Kidney epithelial cell (primary cell): ENCODE results near the gene SENP7. TPM values are rescaled to one million over a fixed set of nuclear protein-coding genes. Genes with fewer than 3 reads are reported as not detected.

Experiments
- DNase-seq: peaks from one replicate; pipeline ENCODE4 v3.0.0-alpha.2; 2010; ENCODE audit warnings: low read depth
- H3K27me3 ChIP-seq: 2 replicates; pipeline ENCODE4 v1.6.0; 2011; ENCODE audit warnings: low read length; ENCODE audit not compliant: control insufficient read depth, insufficient read depth
- H3K36me3 ChIP-seq: 2 replicates; pipeline ENCODE4 v1.5.1; 2011; ENCODE audit warnings: low read length; ENCODE audit not compliant: control insufficient read depth, insufficient read depth
- H3K4me3 ChIP-seq: 2 replicates; pipeline ENCODE4 v1.5.1; 2011; ENCODE audit warnings: low read depth, mild to moderate bottlenecking, control low read depth, low read length
- total RNA-seq: library from RNA; depleted of rRNA; stranded (reverse); fragments of >200 nt; gene quantifications from 2 replicates; pipeline ENCODE4 v1.2.3, GENCODE V29; 2015
- TF ChIP-seq, protein P1 (sequence below): IDR thresholded peaks from 2 replicates; pipeline ENCODE4 v1.5.1; 2011; ENCODE audit warnings: mild to moderate bottlenecking, moderate library complexity, low read length, control low read depth, inconsistent platforms; ENCODE audit not compliant: insufficient read depth, poor library complexity, severe bottlenecking

Gene SENP7
- total RNA-seq, 1 donor from 2014 or later: 15.6 TPM

DNA sequence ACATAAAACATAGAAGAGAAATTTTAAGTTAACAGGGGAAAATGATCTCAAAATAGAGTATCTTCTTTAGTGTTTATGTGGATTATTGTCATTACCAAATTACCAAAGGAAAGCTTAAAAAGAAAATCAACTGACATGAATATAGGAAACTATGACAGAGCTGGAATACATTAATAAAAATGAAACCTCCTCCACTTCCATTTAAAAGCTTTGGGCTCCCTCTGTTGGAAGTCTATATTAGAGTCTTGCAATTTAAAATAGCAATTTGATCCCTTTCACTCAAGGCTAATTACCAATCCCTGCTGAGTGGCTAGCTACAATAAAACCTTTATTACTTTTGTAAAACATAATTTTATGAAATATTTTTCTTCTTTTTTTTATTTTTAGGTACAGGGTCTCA is 131.2 kb downstream of the SENP7 start:
- H3K27me3 ChIP-seq: no peaks in the 10 kb centered on the region
- DNase-seq: no peak
- TF ChIP-seq, protein P1, sequence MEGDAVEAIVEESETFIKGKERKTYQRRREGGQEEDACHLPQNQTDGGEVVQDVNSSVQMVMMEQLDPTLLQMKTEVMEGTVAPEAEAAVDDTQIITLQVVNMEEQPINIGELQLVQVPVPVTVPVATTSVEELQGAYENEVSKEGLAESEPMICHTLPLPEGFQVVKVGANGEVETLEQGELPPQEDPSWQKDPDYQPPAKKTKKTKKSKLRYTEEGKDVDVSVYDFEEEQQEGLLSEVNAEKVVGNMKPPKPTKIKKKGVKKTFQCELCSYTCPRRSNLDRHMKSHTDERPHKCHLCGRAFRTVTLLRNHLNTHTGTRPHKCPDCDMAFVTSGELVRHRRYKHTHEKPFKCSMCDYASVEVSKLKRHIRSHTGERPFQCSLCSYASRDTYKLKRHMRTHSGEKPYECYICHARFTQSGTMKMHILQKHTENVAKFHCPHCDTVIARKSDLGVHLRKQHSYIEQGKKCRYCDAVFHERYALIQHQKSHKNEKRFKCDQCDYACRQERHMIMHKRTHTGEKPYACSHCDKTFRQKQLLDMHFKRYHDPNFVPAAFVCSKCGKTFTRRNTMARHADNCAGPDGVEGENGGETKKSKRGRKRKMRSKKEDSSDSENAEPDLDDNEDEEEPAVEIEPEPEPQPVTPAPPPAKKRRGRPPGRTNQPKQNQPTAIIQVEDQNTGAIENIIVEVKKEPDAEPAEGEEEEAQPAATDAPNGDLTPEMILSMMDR: peak; percentile 31
- no peaks in the 10 kb centered on the region for H3K36me3 ChIP-seq
- H3K4me3 ChIP-seq: no peak overlapping the region

DNA sequence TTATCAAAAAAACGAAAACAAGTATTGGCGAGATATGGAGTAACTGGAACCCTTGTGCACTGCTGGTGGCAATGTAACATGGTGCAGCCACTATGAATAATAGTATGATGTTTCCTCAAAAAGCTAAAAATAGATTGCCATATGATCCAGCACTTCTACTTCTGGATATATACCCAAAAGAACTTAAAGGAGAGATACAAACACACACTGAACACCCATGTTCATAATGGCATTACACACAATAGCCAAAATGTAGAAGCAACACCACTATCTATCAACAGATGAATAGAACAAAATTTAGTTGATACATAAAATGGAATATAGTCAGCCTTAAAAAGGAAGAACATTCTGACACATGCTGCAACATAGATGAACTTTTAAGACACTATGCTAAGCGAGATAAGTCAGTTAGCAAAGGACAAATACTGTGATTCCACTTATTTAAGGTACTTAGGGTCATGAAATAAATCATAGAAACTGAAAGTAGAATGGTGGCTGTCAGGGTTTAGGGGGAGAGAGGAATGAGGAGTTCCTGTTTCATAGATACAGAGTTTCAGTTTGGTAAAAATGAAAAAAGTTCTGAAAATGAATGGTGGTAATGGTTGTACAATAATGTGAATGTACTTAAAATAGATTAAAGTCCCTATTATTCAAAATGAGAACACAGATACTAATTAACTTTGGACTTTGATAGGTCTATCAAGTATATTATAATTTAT is 133.2 kb downstream of the SENP7 start:
- no peaks in the 10 kb centered on the region for H3K27me3 ChIP-seq
- no peaks in the 10 kb centered on the region for H3K36me3 ChIP-seq
- no peak overlapping the region for H3K4me3 ChIP-seq
- no peak for DNase-seq
- TF ChIP-seq, protein P1: no peak

DNA sequence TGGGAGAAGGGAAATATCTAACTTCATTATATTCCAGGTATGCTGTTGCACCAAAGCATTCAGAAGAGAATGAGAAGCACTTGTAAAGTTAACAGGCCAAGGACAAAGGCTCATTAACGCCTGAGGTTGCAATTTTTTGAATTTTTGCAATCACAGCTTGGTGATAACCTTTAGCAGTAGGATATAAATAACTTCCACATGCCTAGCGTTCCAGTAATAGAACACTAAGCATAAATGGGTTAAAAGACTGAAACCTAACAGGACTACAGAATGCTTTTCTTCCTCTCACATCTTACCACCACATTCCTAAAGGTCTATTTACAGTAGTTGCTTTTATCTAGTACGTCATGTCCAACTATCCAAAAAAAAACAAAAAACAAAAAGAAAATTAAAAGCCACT is 135.2 kb downstream of the SENP7 start:
- no peaks in the 10 kb centered on the region for H3K36me3 ChIP-seq

DNA sequence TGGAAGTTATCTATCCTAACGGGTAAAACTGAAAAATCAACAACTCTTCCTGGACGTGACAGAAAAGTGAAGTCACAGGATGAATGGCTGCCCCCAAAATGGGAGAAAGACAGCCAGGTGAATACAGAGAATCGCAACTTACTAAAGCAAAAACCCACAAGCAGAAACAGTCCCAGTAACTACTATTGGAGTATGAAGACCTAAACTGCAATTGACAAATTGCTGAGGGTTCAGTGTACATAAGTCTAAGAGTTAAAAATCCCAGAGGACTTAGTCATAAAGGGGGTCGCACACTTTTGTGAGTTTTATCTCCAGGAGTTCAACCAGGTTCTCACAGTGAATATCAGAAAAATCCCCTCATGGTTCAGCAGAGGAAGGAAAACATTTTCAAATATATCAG is 135.8 kb downstream of the SENP7 start:
- TF ChIP-seq, protein P1: no peak
- H3K27me3 ChIP-seq: no peaks in the 10 kb centered on the region
- H3K4me3 ChIP-seq: no peak overlapping the region
- no peaks in the 10 kb centered on the region for H3K36me3 ChIP-seq
- no peak for DNase-seq

More for the DNA sequence above, 135.2 kb downstream of the SENP7 start:
- H3K4me3 ChIP-seq: no peak overlapping the region
- H3K27me3 ChIP-seq: no peaks in the 10 kb centered on the region
- DNase-seq: no peak
- TF ChIP-seq, protein P1: no peak

GRCh38 chr3:101375586-101375985 is 137.4 kb downstream of the SENP7 start:
- Histone ChIP-seq H3K27me3 (no peaks in the 10 kb centered on the region), H3K4me3 (no peak overlapping the region), H3K36me3 (no peaks in the 10 kb centered on the region)
- DNase-seq: no peak
- TF ChIP-seq, protein P1: no peak

- H3K27me3 ChIP-seq: no peaks in the 10 kb centered on the region
- DNase-seq: no peak
- no peak overlapping the region for H3K4me3 ChIP-seq
- TF ChIP-seq, protein P1: no peak
- H3K36me3 ChIP-seq: no peaks in the 10 kb centered on the region
These were observed 150.6 kb downstream of the SENP7 start for GRCh38 chr3:101362406-101362805.
